ENCODE results near the gene PTBP1. TPM values are rescaled to one million over a fixed set of nuclear protein-coding genes. Genes with fewer than 3 reads are reported as not detected.

Gene PTBP1
- total and polyA plus RNA-seq, 9 of the 15 experiments (the other 6 are each of a cell fraction or from before 2014, with no cell fraction given) = 14.0 to 759 (median 234) TPM

GRCh38 chr19:823565-824121, 26.4 kb downstream of the PTBP1 start (continued):
- TF ChIP-seq ZBTB40 (IDR thresholded peaks at IDR 0.05) (no peak), ZBTB40 (CRISPR knock-in tag; IDR thresholded peaks at IDR 0.05) (no peak), KLF16 (IDR thresholded peaks at IDR 0.05) (no peak; the same call in 1 of the 2 replicates), ARID2 (IDR thresholded peaks at IDR 0.05) (no peak), KHSRP (IDR thresholded peaks at IDR 0.05) (no peak), CBX2 (IDR thresholded peaks at IDR 0.05; ENCODE audit: insufficient read depth, low read length, poor library complexity, severe bottlenecking) (no peak), RNF2 (IDR thresholded peaks at IDR 0.05) (peak; percentile 98; the same call in 1 of the 2 replicates), RBM22 (IDR thresholded peaks at IDR 0.05; ENCODE audit: low read depth, low read length, poor library complexity, severe bottlenecking) (no peak), NR2C2 (CRISPR knock-in tag; IDR thresholded peaks at IDR 0.05) (no peak), NR2C2 (tag; IDR thresholded peaks at IDR 0.05) (no peak), ZNF133 (CRISPR knock-in tag; IDR thresholded peaks at IDR 0.05) (no peak), CEBPB (tag; IDR thresholded peaks at IDR 0.05) (peak; percentile 95), CHD2 (IDR thresholded peaks at IDR 0.05; ENCODE audit: low read depth, low read length) (no peak), ZNF140 (CRISPR knock-in tag; IDR thresholded peaks at IDR 0.05) (no peak), THRA (IDR thresholded peaks at IDR 0.05) (no peak), ZNF717 (CRISPR knock-in tag; IDR thresholded peaks at IDR 0.05) (no peak), MXD1 (CRISPR knock-in tag; IDR thresholded peaks at IDR 0.05; ENCODE audit: borderline replicate concordance, poor library complexity, severe bottlenecking) (no peak), ELF4 (CRISPR knock-in tag; IDR thresholded peaks at IDR 0.05) (no peak), TEAD1 (CRISPR knock-in tag; IDR thresholded peaks at IDR 0.05) (peak; percentile 59 to 62; a peak in 2 of 4 replicates), HDAC1 (IDR thresholded peaks at IDR 0.05) (peak in 1 of 2 experiments; percentile 45; a peak in 1 of 4 replicates)

Measured in K562 (cell line).